ENCODE results near the gene CLDN18. TPM values are rescaled to one million over a fixed set of nuclear protein-coding genes. Genes with fewer than 3 reads are reported as not detected.

The CLDN18 gene
- total and polyA plus RNA-seq, 9 of the 15 experiments (the other 6 are each of a cell fraction or from before 2014, with no cell fraction given) = 0.11 TPM; not detected in 8

DNA sequence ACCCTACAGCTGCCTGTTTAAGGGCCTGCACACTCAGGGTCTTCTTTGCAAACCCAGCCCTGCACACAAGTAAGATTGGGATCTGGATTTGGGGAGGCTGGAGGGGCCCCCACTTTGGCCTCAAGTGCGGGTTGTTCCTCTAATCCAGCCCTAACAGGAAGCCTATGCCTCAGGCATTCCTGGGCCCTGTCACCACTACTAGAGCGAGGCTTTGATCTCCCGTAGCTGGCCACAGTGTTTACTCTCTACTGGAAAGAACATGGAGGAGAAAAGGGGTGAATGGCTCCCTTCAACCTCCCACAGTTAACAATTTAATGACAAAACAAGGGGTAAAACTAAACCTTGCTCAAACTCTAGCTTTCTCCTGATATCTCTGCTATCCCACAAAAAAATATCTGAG lies 57.0 kb downstream of the CLDN18 start:
- in situ Hi-C loops (cut with MboI) = loop anchor here (25.0 kb wide), 1 partner anchor 870 kb away; the partner anchor contains the start of genes FOXL2 and FOXL2NB
- 9% methylated on average over 3 of the region's 3 CpGs for WGBS (ENCODE audit: insufficient coverage, low coverage, missing lambda C conversion rate)
- no peaks in the 10 kb centered on the region for H4K20me1 ChIP-seq (replicated peaks; ENCODE audit: control insufficient read depth, insufficient read depth, low read length)
- BruUV-seq (replicated peaks) = no TSS peak
- H3K9ac ChIP-seq (ENCODE audit: insufficient read depth in 1 of 2, low read depth in 2 of 2, low read length in 2 of 2) = no peak overlapping the region
- no peaks in the 10 kb centered on the region for H3K36me3 ChIP-seq (ENCODE audit: control insufficient read depth, insufficient read depth, low read length)
- H3K4me3 ChIP-seq = no peak overlapping the region
- no peak for DNase-seq (ENCODE audit: extremely low read depth in 1 of 4, low spot score in 3 of 4)
- H3K27ac ChIP-seq (ENCODE audit: extremely low read depth, low read depth, low read length) = no peak overlapping the region
- no peaks in the 10 kb centered on the region for H3K9me1 ChIP-seq (ENCODE audit: control insufficient read depth, insufficient read depth, low read length)
- FAIRE-seq = no peak
- H3K79me2 ChIP-seq (ENCODE audit: control insufficient read depth, insufficient read depth, low read length) = no peaks in the 10 kb centered on the region
- H3K4me2 ChIP-seq (ENCODE audit: insufficient read depth, low read length) = no peak overlapping the region
- H3K27me3 ChIP-seq (ENCODE audit: control insufficient read depth in 2 of 2, insufficient read depth in 2 of 2, low read length in 2 of 2) = peaks cover 0 to 30% of the 10 kb centered on the region in 2 experiments; a peak in 2 of 5 replicates
- no peaks in the 10 kb centered on the region for H3K9me3 ChIP-seq (replicated peaks; ENCODE audit: control insufficient read depth, insufficient read depth, low read depth, low read length)
- no peak overlapping the region for H2AFZ ChIP-seq (ENCODE audit: low read depth, low read length)
- H3K4me1 ChIP-seq (replicated peaks in 1 of 2; ENCODE audit: control insufficient read depth in 2 of 2, insufficient read depth in 2 of 2, low read length in 2 of 2) = no peaks in the 10 kb centered on the region
- ATAC-seq = no peak
- no peak for TF ChIP-seq ZNF77 (CRISPR knock-in tag; IDR thresholded peaks at IDR 0.05)
- TF ChIP-seq, protein P1, sequence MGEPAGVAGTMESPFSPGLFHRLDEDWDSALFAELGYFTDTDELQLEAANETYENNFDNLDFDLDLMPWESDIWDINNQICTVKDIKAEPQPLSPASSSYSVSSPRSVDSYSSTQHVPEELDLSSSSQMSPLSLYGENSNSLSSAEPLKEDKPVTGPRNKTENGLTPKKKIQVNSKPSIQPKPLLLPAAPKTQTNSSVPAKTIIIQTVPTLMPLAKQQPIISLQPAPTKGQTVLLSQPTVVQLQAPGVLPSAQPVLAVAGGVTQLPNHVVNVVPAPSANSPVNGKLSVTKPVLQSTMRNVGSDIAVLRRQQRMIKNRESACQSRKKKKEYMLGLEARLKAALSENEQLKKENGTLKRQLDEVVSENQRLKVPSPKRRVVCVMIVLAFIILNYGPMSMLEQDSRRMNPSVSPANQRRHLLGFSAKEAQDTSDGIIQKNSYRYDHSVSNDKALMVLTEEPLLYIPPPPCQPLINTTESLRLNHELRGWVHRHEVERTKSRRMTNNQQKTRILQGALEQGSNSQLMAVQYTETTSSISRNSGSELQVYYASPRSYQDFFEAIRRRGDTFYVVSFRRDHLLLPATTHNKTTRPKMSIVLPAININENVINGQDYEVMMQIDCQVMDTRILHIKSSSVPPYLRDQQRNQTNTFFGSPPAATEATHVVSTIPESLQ (CRISPR knock-in tag; IDR thresholded peaks at IDR 0.05) = no peak
- ChIA-PET POLR2A (interaction anchor here (0.6 kb wide), 1 partner anchor 17 kb away, joined by 3 read pairs; no protein-coding TSS in a partner anchor), CTCF (ENCODE audit: low intra/inter-chr PET ratio) (no interaction called here)
- intact Hi-C loops (cut with micrococcal nuclease) = loop anchor here (5.0 to 10.0 kb wide), 5 partner anchors 208 to 878 kb away; partner anchors contain the start of genes FOXL2, FOXL2NB and NME9

DNA sequence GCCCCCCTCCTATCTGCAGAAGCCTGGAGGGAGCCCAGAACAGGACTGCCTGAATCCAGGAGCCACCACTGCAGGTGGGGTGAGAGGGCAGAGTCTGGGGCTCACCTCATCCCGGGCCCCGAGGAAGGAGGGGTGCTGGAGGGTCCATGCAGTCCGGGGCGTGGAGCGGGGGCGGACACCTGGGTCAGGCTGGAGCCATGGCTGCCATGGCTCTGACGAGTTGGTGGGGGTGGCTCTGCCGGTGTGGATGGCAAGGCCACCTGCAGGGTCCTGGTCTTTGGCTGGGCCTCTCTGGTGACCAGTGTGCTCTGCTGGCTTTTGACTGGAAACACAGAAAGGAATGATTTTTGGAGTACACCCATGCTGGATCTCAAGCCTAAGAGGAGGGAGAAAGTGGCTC lies 58.1 kb downstream of the CLDN18 start:
- H3K4me3 ChIP-seq = no peak overlapping the region
- H3K9me3 ChIP-seq (replicated peaks; ENCODE audit: control insufficient read depth, insufficient read depth, low read depth, low read length) = no peaks in the 10 kb centered on the region
- intact Hi-C loops (cut with micrococcal nuclease) (loop anchor here (1.0 to 10.0 kb wide), 6 partner anchors 51 to 877 kb away; partner anchors contain the start of genes FOXL2, FOXL2NB and NME9), in situ Hi-C loops (cut with MboI) (loop anchor here (25.0 kb wide), 1 partner anchor 869 kb away; the partner anchor contains the start of genes FOXL2 and FOXL2NB)
- WGBS (ENCODE audit: insufficient coverage, low coverage, missing lambda C conversion rate) = 3% methylated on average over 5 of the region's 8 CpGs
- no peaks in the 10 kb centered on the region for H3K36me3 ChIP-seq (ENCODE audit: control insufficient read depth, insufficient read depth, low read length)
- POLR2A ChIA-PET = no interaction called here
- BruUV-seq (replicated peaks) = no TSS peak
- DNase-seq (ENCODE audit: extremely low read depth in 1 of 4, low spot score in 3 of 4) (no peak), ATAC-seq (no peak; the same call in 2 of the 3 replicates), FAIRE-seq (no peak)
- no peaks in the 10 kb centered on the region for H3K79me2 ChIP-seq (ENCODE audit: control insufficient read depth, insufficient read depth, low read length)
- no peak overlapping the region for H2AFZ ChIP-seq (ENCODE audit: low read depth, low read length)
- CTCF ChIA-PET (ENCODE audit: low intra/inter-chr PET ratio) = interaction anchor here (0.7 to 1.8 kb wide), 4 partner anchors 47 to 1389 kb away, joined by 3 to 20 read pairs (median 5); partner anchors contain the start of gene DZIP1L
- H3K4me1 ChIP-seq (replicated peaks in 1 of 2; ENCODE audit: control insufficient read depth in 2 of 2, insufficient read depth in 2 of 2, low read length in 2 of 2) = no peaks in the 10 kb centered on the region
- H4K20me1 ChIP-seq (replicated peaks; ENCODE audit: control insufficient read depth, insufficient read depth, low read length) = no peaks in the 10 kb centered on the region
- no peak for TF ChIP-seq HEY1 (CRISPR knock-in tag; IDR thresholded peaks at IDR 0.05; ENCODE audit: borderline replicate concordance)
- no peaks in the 10 kb centered on the region for H3K9me1 ChIP-seq (ENCODE audit: control insufficient read depth, insufficient read depth, low read length)
- H3K4me2 ChIP-seq (ENCODE audit: insufficient read depth, low read length) = no peak overlapping the region
- H3K27me3 ChIP-seq (ENCODE audit: control insufficient read depth in 2 of 2, insufficient read depth in 2 of 2, low read length in 2 of 2) = peaks cover 0 to 30% of the 10 kb centered on the region in 2 experiments; a peak in 2 of 5 replicates
- H3K9ac ChIP-seq (ENCODE audit: insufficient read depth in 1 of 2, low read depth in 2 of 2, low read length in 2 of 2) = no peak overlapping the region
- no peak overlapping the region for H3K27ac ChIP-seq (ENCODE audit: extremely low read depth, low read depth, low read length)
